Keratinocyte (primary cell): ENCODE measurements around the gene BCAS1. TPM values are rescaled to one million over a fixed set of nuclear protein-coding genes. Genes with fewer than 3 reads are reported as not detected.

Experiments used
- DNase-seq: peaks from one replicate; pipeline ENCODE4 v3.0.0-alpha.2; 2011; ENCODE audit warnings: low read depth, missing footprints, low spot score
- FAIRE-seq: peaks from 2 replicates; lab custom pipeline; 2011; peaks lifted over from hg19 to GRCh38; lab: Jason Lieb, UNC
- H2AFZ ChIP-seq: 2 replicates; pipeline ENCODE4 v1.6.0; 2012; ENCODE audit warnings: low read length, control low read depth, inconsistent platforms; ENCODE audit not compliant: control insufficient read depth
- H3K27ac ChIP-seq: 2 replicates; pipeline ENCODE4 v1.5.1; 2011; ENCODE audit warnings: low read length; ENCODE audit not compliant: control insufficient read depth, insufficient read depth
- H3K27me3 ChIP-seq: 3 replicates; pipeline ENCODE4 v1.6.0; 2011; ENCODE audit warnings: low read length; ENCODE audit not compliant: control insufficient read depth, insufficient read depth; ENCODE audit errors: extremely low read depth
- H3K36me3 ChIP-seq, 2 experiments: 2 replicates in 1 of 2; 3 replicates in 1 of 2; pipeline ENCODE4 v1.5.1; 2011; ENCODE audit warnings: low read length in 2 of 2, mild to moderate bottlenecking in 1 of 2; ENCODE audit not compliant: control insufficient read depth in 2 of 2, insufficient read depth in 2 of 2; ENCODE audit errors: extremely low read depth in 1 of 2
- H3K4me1 ChIP-seq: 3 replicates; pipeline ENCODE4 v1.5.1; 2011; ENCODE audit warnings: low read length; ENCODE audit not compliant: control insufficient read depth, insufficient read depth; ENCODE audit errors: extremely low read depth
- H3K4me2 ChIP-seq: 3 replicates; pipeline ENCODE4 v1.6.0; 2011; ENCODE audit warnings: low read depth, low read length; ENCODE audit not compliant: control insufficient read depth, insufficient read depth; ENCODE audit errors: extremely low read depth
- H3K4me3 ChIP-seq, 3 experiments: fragments of 200-600 bp in 1 of 3; sonication (generic) in 1 of 3; 2 replicates in 2 of 3; 3 replicates in 1 of 3; pipeline ENCODE4 v1.5.1; 2011 to 2016; ENCODE audit warnings: low read length in 3 of 3, mild to moderate bottlenecking in 3 of 3, control low read depth in 2 of 3, inconsistent platforms in 1 of 3, low read depth in 1 of 3, mixed read lengths in 1 of 3, mixed run types in 1 of 3, moderate library complexity in 1 of 3; ENCODE audit not compliant: control insufficient read depth in 2 of 3, insufficient read depth in 2 of 3; ENCODE audit errors: extremely low read depth in 1 of 3
- H3K79me2 ChIP-seq: 2 replicates; pipeline ENCODE4 v1.6.0; 2012; ENCODE audit warnings: low read length; ENCODE audit not compliant: control insufficient read depth, insufficient read depth
- H3K9ac ChIP-seq: 3 replicates; pipeline ENCODE4 v1.6.0; 2011; ENCODE audit warnings: low read length; ENCODE audit not compliant: control insufficient read depth, insufficient read depth; ENCODE audit errors: extremely low read depth
- H3K9me1 ChIP-seq: 3 replicates; pipeline ENCODE4 v1.6.0; 2011; ENCODE audit warnings: low read length; ENCODE audit not compliant: control insufficient read depth, insufficient read depth; ENCODE audit errors: extremely low read depth
- H3K9me3 ChIP-seq: 2 replicates; pipeline ENCODE4 v1.5.1; 2012; ENCODE audit warnings: low read depth, low read length; ENCODE audit not compliant: control insufficient read depth
- H4K20me1 ChIP-seq: 3 replicates; pipeline ENCODE4 v1.6.0; 2011; ENCODE audit warnings: low read length; ENCODE audit not compliant: control insufficient read depth, insufficient read depth; ENCODE audit errors: extremely low read depth
- EZH2 ChIP-seq: IDR thresholded peaks from one replicate; pipeline ENCODE4 v1.6.1; 2012; ENCODE audit warnings: inconsistent platforms, mild to moderate bottlenecking, low read length, moderate library complexity
- dilution Hi-C: fragments of 300-500 bp; cut with MboI; formaldehyde crosslinking; loops from one replicate; pipeline ENCODE4 v1.7.0; 2020; ENCODE audit warnings: low sequenced_read_pairs; ENCODE audit not compliant: extremely low pct_ligation_motif_present
- polyA plus RNA-seq, 5 experiments: library from polyadenylated mRNA; depleted of rRNA in 3 of 5; stranded (reverse) in 3 of 5; stranded (forward) in 1 of 5; unstranded in 1 of 5; fragments of >200 nt; gene quantifications; 1 replicate in 1 of 5; 2 replicates in 3 of 5; 3 replicates in 1 of 5; pipeline versions ENCODE4 v1.2.1 to v1.2.3, GENCODE V29; 2011 to 2012; ENCODE audit warnings: missing spikeins in 2 of 5, low read depth in 1 of 5, low replicate concordance in 1 of 5
- TF ChIP-seq, protein P1 (sequence below), 3 experiments: IDR thresholded peaks in 1 of 3; conservative IDR thresholded peaks in 1 of 3; optimal IDR thresholded peaks in 1 of 3; 2 replicates in 2 of 3; 3 replicates in 1 of 3; pipeline versions ENCODE3 to v1.5.1; 2011; ENCODE audit warnings: low read length in 3 of 3, mild to moderate bottlenecking in 3 of 3, moderate library complexity in 2 of 3, control low read depth in 1 of 3, inconsistent platforms in 1 of 3; ENCODE audit not compliant: insufficient read depth in 2 of 3; ENCODE audit errors: extremely low read depth in 1 of 3

Gene BCAS1
- polyA plus RNA-seq, 1 donor (not counting 4 experiments of a cell fraction or from before 2014, with no cell fraction given), result not detected

DNA sequence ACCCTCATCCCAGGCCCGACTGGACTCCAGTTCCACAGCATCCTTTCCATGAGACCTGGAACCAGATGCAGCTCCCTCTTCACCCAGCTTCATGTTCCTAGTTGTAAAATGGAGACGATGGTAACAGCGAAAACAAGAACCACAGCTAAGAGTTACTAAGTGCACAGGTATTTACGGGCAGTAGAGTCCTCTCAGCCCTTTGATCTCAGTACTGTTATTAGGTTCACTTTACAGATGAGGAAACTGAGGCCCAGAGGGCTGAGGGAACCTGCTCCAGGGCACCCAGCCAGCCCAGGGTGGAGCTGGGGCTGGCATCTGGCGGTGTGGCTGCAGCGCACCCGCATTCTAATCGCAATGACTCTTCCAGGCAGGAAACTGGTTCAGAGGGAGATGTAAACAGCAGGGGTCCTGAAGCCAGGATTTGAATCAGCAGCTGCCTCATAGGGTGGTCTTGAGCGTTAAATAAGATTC lies 858 bp downstream of the BCAS1 start:
- Histone ChIP-seq H3K36me3 (no peaks in the 10 kb centered on the region), H3K27ac (no peak overlapping the region), H2AFZ (no peak overlapping the region), H3K4me1 (peaks cover 8% of the 10 kb centered on the region), H3K9ac (no peak overlapping the region), H3K4me2 (no peak overlapping the region), H3K9me1 (no peaks in the 10 kb centered on the region), H3K27me3 (no peaks in the 10 kb centered on the region), H3K79me2 (no peaks in the 10 kb centered on the region), H3K4me3 (no peak overlapping the region), H3K9me3 (no peaks in the 10 kb centered on the region), H4K20me1 (no peaks in the 10 kb centered on the region)
- FAIRE-seq (no peak), DNase-seq (no peak)
- dilution Hi-C loops, result no loop called here
- no peak for TF ChIP-seq EZH2
- TF ChIP-seq, protein P1, sequence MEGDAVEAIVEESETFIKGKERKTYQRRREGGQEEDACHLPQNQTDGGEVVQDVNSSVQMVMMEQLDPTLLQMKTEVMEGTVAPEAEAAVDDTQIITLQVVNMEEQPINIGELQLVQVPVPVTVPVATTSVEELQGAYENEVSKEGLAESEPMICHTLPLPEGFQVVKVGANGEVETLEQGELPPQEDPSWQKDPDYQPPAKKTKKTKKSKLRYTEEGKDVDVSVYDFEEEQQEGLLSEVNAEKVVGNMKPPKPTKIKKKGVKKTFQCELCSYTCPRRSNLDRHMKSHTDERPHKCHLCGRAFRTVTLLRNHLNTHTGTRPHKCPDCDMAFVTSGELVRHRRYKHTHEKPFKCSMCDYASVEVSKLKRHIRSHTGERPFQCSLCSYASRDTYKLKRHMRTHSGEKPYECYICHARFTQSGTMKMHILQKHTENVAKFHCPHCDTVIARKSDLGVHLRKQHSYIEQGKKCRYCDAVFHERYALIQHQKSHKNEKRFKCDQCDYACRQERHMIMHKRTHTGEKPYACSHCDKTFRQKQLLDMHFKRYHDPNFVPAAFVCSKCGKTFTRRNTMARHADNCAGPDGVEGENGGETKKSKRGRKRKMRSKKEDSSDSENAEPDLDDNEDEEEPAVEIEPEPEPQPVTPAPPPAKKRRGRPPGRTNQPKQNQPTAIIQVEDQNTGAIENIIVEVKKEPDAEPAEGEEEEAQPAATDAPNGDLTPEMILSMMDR (optimal IDR thresholded peaks at IDR 0.05 in 1 of 3, IDR thresholded peaks at IDR 0.05 in 1 of 3, conservative IDR thresholded peaks at IDR 0.05 in 1 of 3; ENCODE audit: extremely low read depth in 1 of 3, insufficient read depth in 2 of 3, low read length in 3 of 3), result no peak

DNA sequence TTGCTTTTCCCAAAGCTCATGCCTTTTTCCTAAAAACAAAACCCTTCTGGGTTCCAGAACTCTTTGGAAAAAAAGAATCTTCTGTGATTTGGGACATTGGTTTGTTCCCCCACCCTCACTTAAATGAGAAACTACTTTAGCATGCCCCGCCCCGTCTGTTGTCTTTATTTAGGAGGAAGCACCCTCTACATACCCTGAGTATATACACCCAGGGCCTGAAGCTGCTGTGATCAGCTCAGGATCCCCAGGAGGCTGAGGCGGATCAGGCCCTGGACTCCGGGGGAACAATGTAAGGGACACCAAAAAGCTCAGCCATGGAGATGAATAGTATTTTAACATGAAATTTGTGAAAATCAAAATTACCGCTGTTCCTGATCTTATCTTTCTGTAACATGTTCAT lies 1.4 kb downstream of the BCAS1 start:
- Histone ChIP-seq H3K4me1 (peaks cover 8% of the 10 kb centered on the region), H3K79me2 (no peaks in the 10 kb centered on the region), H3K27ac (no peak overlapping the region), H3K9ac (no peak overlapping the region), H4K20me1 (no peaks in the 10 kb centered on the region), H3K4me3 (no peak overlapping the region), H3K9me1 (no peaks in the 10 kb centered on the region), H3K36me3 (no peaks in the 10 kb centered on the region), H3K27me3 (no peaks in the 10 kb centered on the region), H3K9me3 (no peaks in the 10 kb centered on the region), H2AFZ (no peak overlapping the region), H3K4me2 (no peak overlapping the region)
- DNase-seq (no peak), FAIRE-seq (no peak)
- dilution Hi-C loops, result no loop called here
- TF ChIP-seq, protein P1 (optimal IDR thresholded peaks at IDR 0.05 in 1 of 3, IDR thresholded peaks at IDR 0.05 in 1 of 3, conservative IDR thresholded peaks at IDR 0.05 in 1 of 3; ENCODE audit: extremely low read depth in 1 of 3, insufficient read depth in 2 of 3, low read length in 3 of 3), result no peak
- no peak for TF ChIP-seq EZH2
